T-helper 9 cell (primary cell): ENCODE data around the gene PLBD2.

Experiments used
- DNase-seq: peaks from one replicate; pipeline ENCODE4 v3.0.0-alpha.2; 2020

PLBD2 gene

DNA sequence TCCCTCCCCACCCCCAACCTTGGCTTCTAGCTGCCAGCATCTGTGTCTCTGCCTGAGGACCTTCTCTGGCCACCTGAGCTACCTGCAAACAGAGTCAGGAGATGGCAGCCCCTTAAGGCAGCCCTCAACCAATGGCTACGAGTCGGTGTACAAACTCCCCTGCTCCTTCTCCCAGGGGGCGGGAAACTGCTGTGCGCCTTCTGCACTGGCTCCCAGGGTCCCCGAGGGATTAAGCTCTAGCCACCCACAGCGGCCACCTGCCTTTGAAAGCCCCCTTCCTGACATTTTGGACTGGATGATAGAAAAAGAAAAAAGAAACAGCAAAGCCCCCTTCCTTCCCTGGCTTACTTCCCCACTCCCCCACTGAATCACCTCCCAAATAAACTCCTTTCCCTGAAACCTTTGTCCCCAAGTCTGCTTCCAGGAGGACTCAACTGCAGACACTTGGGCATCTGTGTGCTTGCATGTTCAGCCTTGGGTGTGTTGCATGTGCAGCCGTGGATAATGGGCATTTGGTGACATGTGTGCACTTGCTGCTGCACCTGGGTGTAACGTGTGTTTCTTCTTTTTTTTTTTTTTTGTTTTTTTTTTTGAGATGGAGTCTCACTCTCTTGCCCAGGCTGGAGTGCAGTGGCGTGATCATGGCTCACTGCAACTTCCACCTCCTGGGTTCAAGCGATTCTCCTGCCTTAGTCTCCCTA, 39.3 kb downstream of the PLBD2 start:
- DNase-seq: no peak

DNA sequence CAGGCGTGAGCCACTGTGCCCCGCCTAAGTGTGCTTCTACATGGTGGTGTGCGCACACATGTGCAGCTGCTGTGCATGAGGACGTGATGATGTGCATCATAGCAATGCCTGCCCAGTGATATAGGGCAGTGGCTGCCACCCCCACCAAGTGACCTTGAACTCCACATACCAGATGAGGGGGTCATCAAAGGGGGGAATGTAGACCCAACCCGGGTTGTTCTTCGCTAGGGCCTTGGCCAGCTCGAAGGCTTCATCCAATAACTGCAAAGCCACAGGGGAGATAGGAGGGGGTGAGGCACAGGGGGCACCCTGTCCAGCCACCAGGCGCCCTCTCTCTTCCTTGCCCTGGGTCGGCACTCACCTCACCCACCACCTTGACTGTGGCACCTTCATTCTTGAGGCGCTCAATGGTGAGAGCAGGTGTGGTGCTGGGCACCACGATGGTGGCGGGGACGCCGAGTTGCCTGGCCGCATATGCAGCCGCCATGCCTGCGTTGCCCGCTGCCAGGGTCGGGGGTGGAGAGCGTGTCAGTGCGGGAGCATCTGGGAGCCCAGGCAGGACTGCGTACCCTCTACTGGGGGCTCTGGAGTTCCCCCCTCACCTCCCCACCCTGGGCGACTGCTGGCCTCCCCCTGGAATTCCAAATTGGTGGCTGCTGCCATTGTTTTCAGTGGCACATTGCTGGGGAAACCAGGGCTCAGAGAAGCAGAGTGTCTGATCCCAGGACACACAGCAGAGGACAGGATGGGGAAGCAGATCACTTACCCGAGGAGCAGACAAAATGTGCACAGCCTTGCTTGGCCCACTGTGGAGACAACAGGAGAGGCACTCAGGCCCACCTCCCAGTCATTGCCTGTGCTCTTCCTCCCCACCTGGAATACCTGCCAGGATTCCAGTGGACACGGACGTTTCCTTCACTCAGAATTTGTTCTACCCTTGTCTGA, 40.2 kb downstream of the PLBD2 start:
- DNase-seq: no peak

DNA sequence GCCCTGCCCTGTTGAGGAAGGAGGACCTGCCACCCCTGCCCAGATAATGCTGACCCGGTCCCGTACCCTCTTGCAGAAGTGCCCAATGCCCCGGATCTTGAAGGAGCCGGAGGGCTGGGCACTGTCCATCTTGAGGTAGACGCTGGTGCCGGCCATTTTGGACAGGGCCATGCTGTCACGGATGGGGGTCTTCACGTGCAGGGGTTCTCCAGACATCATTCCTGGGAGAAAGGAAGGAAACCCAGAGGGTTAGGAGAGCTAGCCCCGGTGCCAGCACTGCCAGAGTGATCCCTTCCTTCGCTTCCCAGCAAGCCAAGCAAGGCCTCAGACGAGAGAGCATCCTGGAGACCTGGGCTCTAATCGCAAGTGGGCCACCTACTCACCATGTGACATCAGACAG, 41.1 kb downstream of the PLBD2 start:
- DNase-seq: no peak

DNA sequence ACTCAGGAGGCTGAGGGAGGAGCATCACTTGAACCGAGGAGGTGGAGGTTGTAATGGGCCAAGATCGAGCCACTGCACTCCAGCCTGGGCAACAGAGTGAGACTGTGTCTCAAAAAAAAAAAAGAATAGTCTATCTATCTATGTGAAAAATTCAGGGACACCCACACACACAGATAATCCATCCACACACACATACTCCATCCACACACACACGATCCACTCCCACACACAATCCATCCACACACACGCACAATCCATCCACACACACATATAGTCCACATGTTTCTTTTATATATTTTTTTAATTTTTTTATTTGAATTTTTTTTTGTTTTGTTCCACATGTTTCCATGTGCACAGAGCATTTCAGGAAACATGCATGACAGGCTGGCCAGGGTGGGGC, 42.0 kb downstream of the PLBD2 start:
- DNase-seq: no peak

DNA sequence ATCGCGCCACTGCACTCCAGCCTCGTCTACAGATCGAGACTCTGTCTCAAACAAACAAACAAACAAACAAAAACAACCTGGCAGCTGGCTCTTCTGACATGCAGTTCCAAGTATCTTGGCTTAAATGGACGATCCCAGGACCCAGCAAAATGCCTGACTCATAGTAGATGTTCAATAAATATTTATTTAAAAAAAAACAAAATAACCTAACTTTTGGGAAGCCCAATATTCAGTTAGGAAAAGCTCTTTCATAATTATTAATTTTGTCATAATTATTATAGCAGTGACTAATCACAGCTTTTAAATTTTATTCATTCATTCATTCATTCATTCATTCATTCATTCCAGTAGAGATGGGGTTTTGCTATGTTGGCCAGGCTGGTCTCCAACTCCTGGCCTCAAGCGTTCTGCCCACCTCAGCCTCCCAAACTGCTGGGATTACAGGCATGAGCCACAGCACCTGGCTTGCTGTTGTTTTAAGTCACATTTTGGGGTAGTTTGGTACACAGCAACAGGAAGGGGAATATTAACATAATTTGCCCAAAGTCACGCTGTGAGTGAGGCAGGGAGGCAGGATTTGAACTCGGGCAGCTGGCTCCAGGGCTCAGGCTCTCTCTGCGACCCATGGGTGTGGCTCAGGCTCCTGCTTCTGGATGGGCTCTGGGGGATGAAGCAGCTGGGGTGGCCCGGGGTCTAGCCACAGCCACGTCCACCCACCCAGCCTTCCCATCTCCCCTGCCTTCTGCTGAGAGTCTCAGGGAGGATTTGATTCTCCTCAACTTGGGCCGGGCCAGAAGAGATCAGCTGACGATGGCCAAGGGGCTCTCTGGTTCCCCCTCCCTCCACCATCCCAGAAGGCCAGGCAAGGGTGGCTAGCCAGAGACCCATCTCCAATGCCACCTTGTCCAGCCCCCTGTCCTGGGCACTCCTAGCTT, 42.9 kb downstream of the PLBD2 start:
- no peak for DNase-seq

DNA sequence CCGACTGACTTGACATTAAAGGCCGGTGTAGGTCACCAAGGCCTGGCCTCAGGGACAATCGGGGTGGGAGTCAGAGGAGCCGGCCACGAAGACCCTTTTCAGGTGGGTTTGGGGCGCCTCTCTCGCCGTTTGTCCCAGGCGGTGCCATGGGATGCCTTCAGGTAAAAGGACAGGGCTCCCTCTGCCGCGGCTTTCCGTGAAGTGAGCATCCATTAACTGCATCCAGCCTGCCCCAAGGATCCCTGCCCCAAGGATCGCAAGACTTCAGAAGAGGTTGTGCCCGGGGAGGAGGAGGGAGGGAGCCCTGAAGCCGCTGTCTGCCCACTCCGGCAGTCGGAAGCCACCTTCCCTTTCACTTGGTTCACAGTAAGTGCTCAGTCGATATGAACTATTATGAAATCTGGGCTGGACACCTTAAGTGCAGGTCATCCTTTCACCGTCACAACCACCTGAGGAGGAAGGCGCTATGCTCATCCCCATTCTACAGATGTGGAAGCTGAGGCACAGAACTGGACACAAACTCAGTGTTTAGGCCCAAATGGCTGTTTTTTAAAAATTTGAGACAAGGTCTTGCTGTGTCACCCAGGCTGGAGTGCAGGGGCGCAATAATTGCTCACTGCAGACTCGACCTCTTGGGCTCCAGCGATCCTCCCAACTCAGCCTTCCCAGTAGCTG, 44.3 kb downstream of the PLBD2 start:
- DNase-seq: no peak

DNA sequence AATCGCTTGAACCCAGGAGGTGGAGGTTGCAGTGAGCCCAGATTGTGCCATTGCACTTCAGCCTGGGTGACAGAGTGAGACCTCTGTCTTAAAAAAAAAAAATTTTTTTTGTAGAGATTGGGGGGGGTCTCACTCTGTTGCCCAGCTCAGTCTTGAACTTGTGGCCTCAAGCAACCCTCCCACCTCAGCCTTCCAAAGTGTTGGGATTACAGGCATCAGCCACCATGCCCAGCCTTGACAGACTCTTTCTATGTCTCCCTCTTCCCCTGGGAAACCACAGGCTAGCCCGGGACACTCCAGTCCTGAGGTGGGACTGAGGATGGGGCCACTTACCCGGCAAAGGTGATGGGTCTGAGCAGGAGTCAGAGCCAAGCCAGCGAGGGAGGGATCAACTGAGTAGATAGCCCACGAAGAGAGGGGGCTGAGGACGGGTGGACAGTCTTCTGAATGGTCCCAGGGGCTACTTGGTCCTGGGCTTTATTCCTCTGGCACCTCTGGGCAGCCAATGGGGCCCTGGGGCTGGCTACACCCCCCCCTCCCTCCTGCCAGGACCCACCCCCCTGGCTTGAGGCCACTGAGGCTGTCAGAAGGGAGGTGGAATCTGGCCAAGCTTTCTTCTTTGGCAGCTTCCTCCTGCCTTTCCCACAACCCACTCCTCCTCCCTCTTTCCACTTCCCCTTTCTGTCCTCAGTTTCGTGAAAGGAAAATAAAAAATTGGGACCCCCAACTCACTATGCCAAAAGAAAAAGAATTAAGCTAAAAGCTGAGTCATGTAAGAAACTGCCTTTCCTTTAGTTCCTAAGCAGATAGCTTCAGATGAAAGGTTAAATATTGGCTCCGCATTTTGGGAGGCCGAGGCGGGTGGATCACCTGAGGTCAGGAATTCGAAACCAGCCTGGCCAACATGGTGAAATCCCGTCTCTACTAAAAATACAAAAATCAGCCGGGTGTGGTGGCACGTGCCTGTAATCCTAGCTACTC, 45.3 kb downstream of the PLBD2 start, which contains the start of gene SDS:
Gene SDS (minus strand): TSS at position 453 of the 981 bp plus-strand sequence. CDS start 4,179 bp downstream, outside the sequence.
- DNase-seq: no peak

DNA sequence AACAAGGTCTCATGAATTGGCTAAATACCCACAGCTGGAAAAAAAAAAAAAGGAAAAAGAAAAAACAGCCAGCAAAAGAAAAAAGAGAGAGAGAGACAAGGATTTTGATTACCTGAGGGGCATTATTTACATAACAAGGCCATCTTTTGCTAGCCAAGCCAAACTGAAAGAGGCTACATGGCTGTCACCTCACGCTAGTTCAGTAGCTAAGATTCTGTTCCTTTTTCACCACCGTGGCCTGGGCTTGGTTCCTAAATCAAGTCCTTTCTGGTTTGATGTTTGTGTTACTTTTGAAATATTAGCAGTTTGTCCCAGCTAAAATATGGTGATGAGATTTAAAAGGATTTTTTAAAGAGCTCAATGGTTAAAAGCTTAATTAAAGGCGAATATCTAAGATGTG, 47.3 kb downstream of the PLBD2 start:
- no peak for DNase-seq

DNA sequence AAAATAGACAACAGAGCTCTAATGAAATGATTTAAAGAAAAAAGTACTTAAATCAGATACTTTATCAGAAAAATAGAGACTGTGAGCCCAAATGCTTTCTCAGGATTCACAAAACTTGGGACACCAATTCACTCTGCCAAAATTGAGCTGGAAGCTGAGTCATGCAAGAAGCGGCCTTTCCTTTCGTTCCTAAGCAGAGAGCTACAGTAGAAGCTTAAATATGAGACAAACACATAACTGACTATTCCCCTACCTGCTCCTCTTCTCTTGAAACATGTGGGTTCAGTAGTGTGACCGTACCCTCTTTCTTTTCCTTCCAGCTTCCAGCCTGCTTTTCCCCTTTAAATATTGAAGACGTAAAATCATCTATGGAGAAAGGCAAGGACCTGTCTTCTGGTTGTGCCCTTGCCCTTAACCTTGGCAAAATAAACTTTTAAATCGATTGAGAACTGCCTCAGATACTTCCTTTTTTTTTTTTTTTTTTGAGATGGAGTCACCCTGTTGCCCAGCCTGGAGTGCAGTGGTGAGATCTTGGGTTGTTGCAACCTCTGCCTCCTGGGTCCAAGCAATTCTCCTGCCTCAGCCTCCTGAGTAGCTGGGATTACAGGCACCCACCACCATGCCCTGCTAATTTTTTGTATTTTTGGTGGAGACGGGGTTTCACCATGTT, 49.7 kb downstream of the PLBD2 start:
- no peak for DNase-seq

DNA sequence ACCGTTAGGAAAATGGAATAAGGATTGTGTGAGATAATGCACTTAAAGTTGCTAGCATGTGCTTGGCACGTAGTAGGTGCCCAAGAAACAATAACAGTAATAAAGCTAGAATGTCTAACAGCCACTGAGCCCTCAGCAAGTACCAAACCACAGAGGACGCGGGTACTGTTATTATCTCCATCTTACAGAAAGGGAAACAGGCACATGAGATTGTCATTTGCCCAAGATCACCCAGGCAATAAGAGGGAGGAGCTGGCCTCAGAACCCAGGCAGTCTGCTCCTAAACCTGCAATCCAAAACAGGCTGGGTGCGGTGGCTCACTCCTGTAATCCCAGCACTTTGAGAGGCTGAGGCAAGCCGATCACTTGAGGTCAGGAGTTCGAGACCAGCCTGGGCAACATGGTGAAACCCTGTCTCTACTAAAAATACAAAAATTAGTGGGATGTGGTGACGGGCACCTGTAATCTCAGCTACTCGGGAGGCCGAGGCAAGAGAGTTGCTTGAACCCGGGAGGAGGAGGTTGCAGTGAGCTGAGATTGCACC, 50.4 kb downstream of the PLBD2 start:
- DNase-seq: no peak

DNA sequence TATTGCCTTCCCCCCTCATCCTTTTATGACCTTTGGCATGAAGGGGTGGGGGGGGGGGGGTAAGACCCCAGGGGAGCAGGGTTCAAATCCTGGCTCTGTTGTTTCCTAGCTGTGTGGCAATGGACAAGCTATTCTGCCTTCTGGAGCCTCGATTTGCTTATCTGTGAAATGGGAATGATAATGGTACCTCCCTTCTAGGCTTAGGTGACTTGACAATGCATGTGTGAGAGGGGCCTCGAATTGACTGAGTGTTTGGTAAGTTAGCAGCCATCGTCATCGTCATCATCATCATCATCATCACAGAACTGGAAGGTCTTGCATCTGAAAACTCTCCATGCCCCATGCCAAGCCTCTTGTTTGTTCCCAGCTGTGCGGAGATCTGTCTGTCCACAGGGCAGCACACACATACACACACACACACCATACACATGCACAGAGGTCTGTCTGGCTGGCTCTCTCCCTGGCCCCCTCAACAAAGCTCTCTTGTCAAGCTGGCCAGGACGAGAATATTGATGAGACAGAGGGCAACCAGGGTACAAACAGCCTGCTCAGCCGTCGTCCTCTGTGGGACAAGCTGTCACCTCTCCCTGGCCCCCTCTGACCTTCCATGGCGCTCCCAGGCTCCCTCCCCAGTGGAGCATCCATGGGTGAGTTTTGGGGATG, 51.2 kb downstream of the PLBD2 start:
- no peak for DNase-seq

DNA sequence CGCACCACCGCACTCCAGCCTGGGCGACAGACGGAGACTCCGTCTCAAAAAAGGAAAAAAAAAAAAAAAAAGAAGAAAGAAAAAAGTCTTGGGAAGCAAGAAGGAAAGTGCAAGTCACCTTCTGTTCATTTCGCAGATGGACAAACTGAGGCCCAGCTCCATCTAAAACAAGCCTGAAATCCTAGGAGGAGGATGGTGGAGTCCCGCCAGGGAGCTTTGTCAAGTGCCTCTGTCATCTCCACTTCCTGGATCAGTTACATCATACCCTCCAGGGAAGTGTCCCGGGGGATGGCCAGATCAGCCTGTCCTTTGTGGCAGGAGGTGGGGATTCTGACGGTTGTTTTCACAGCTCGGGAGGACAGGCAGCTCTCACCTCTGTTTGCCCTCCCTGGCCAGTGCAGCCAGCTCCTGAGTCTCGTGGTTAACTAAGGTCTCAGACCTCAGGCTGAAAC, 55.1 kb downstream of the PLBD2 start:
- DNase-seq: no peak

DNA sequence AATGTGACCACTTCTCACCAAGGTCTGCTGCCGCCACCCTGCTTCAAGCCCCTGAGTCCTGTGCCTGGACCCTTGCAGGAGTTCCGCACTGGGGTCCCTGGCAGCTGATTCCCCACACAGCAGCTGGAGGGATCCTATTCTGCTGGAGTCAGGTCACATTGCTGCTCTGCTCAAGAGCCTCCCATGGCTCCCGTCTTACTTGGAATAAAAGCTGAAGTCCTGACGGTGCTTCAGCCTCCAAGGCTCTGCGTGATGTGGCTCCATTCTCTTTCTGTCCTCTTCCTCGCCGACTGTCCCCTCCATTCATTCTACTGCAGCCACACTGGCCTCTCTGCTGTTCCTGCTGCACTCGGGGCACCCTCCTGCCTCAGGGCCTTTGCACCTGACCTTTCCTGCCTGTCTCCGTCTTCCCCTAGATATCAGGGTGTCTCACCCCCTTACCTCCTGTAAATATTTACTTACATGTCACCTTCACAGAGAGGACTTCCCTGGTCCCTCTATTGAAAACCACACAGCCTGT, 56.2 kb downstream of the PLBD2 start:
- no peak for DNase-seq

DNA sequence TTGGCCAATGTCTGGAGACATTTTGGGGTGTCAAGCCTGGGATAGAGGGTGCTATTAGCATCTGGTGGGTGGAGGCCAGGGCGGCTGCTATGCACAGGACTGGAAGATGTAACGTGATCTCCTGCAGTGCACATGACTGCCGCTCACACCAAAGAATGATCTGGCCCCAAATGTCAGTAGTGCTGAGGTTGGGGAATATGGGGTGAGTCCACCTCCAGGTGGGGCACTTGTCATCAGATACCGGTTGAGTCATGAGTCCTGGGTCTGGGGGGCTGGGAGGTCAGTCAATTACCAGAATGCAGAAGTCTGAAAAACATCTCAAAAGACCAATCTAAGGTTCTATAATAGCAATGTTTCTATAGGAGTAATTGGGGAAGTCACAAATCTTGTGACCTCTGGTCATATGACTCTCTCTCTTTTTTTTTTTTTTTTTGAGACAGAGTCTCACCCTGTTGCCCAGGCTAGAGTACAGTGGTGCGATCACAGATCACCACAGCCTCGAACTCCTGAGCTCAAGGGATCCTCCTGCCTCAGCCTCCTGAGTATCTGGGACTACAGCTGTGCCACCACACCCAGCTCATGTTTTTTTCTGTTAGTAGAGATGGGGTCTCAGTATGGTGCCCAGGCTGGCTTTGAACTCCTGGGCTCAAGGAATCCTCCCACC, 57.8 kb downstream of the PLBD2 start:
- DNase-seq: no peak

DNA sequence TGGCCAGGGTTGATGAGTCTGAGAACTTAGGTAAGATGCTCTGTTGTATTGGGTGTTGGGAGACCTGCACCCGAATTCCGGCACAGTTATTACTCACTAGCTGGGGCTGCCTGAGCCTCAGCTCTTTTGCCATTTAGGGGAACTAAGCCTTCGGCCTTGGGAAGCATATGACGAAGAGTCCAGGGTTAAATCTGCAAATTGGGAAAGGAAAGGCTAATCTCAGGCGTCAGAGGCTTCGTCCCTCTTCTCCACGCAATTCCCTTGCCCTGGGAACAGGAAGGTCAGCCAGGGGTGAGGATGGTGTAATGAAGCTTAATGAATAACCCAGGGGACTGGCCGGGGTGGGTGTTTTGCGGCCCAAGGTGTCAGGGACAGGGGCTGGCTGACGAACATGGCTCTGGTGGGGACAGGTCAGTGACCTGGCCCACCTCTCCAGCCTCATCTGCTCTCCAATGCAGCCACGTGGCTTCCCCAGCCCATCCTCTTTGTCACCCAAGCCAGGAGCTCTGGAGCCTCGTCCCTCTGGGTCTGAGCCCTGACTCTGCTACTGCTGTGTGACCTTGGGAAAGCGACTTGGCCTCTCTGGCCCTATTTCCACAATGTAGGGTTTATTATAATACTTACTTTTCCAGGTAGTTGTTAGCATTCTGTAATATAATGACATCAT, 60.0 kb downstream of the PLBD2 start:
- no peak for DNase-seq

DNA sequence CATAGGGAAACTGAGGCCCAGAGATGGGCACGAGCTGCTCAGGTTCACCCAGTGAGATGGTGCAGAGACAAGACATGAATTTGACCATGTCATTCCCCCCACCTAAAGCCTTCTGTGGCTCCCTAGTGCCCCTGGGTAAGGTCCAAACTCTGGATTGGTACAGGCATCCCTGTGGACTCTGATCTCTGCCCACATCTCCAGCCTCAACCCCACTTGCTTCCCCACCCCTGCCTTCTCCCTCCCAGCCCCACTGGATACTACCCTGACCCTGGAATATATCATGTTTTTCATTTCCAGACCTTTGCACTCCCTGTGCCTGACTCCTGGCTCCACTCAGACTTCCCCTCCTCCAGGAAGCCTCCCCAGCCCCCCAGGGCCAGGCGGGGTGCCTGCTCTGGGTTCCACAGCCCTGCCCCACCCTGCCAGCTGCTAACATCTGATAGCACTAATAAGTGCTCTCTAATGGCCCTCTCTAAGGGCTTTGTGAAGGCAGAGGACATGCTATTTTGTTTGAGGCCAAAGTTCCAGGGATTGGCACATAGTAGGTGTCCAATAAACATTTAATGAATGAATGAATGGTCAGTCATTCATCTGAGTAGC, 62.7 kb downstream of the PLBD2 start:
- DNase-seq: no peak

DNA sequence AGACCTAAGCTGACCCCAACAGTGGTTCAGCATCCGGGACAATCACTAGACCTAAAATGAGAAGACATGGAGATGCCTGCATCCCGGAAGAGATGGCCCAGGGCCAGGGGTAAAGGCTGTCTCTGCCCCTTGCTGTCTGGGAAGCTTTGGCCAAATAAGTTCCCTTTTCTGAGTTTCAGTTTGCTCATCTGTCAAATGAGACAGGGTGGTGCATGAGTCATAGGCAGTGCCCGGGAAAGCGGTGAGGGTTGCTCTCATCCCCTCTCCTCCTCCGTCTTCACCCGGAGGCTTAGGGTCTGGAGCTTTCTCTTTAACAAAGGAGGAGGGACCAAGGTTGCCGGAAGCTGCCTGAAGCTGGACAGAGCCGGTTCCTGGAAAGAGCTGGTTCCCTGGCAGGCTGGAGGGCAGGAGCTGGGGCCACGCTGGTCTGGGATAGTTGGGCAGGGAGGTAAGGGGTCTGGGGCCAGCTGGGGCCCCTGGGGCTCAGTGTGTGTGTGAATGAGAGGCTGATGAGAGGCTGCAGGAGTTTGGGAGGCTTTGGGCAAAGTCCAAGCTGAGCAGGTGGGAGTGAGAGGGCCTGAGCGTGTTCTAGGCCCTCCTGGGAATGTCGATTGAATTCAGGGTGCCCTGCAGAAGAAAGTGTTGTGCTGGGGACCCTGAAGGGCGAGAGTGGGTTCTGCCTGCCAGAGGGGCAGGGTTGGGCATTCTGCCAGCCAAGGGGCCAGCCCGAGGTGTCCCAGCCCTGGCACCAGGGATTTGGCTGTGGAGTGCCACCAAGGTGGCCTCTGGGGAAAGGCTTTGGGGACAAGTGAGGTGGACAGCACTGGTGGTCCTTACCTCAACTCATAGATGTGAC, 63.9 kb downstream of the PLBD2 start, which contains the start of gene SDSL:
Gene SDSL (plus strand): TSS at position 351 of the 856 bp plus-strand sequence. CDS start 5,603 bp downstream, outside the sequence.
- DNase-seq: no peak
